Stomach (tissue), 4 donors: ENCODE results near the gene MUC7.

Experiments used
- POLR2A ChIP-seq, 4 donors: fragments of 450-650 bp; IDR thresholded peaks; one replicate each; pipeline ENCODE4 v1.6.1; 2016; ENCODE audit warnings: antibody characterized with exemption in 4 of 4, control low read depth in 2 of 4, mild to moderate bottlenecking in 1 of 4, moderate library complexity in 1 of 4
- POLR2AphosphoS5 ChIP-seq, 3 donors: sonication (generic); formaldehyde crosslinking; IDR thresholded peaks; one replicate each; pipeline ENCODE4 v1.6.1; 2016; ENCODE audit warnings: antibody characterized with exemption in 3 of 3
- TF ChIP-seq, protein P1 (sequence below), 7 experiments: fragments of 450-650 bp in 4 of 7; fragments of 200-600 bp in 3 of 7; sonication (generic) in 3 of 7; IDR thresholded peaks; one replicate each; pipeline ENCODE4 v1.5.1; 2016 to 2019; ENCODE audit warnings: antibody characterized with exemption in 7 of 7, control low read depth in 2 of 7, mild to moderate bottlenecking in 1 of 7

DNA sequence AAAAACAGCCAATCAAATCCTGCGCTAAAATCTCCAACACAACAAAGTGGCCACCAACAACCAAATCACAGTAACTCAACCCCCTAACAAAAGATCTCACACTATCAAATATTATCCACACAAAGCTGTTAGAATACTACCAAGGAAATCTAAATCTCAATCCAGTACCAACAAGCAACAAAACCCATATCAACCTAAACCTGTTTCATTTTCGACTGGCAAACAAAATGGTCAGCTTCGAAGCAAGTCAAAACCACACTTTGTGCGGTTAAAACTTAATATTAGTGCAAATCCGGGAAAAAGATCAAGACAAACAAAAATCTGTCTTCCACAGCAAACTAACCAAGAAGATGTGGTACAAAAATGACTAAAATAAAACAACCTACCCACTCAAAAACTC is 28.7 kb upstream of the MUC7 start:
- TF ChIP-seq, protein P1, sequence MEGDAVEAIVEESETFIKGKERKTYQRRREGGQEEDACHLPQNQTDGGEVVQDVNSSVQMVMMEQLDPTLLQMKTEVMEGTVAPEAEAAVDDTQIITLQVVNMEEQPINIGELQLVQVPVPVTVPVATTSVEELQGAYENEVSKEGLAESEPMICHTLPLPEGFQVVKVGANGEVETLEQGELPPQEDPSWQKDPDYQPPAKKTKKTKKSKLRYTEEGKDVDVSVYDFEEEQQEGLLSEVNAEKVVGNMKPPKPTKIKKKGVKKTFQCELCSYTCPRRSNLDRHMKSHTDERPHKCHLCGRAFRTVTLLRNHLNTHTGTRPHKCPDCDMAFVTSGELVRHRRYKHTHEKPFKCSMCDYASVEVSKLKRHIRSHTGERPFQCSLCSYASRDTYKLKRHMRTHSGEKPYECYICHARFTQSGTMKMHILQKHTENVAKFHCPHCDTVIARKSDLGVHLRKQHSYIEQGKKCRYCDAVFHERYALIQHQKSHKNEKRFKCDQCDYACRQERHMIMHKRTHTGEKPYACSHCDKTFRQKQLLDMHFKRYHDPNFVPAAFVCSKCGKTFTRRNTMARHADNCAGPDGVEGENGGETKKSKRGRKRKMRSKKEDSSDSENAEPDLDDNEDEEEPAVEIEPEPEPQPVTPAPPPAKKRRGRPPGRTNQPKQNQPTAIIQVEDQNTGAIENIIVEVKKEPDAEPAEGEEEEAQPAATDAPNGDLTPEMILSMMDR (IDR thresholded peaks at IDR 0.05): no peak
- TF ChIP-seq POLR2A (IDR thresholded peaks at IDR 0.05) (no peak), POLR2AphosphoS5 (IDR thresholded peaks at IDR 0.05) (no peak)
